ENCODE measurements around the gene SETDB1. TPM values are rescaled to one million over a fixed set of nuclear protein-coding genes. Genes with fewer than 3 reads are reported as not detected.

SETDB1 gene
- total RNA-seq, 1 donor from 2014 or later, result 79.5 TPM

DNA sequence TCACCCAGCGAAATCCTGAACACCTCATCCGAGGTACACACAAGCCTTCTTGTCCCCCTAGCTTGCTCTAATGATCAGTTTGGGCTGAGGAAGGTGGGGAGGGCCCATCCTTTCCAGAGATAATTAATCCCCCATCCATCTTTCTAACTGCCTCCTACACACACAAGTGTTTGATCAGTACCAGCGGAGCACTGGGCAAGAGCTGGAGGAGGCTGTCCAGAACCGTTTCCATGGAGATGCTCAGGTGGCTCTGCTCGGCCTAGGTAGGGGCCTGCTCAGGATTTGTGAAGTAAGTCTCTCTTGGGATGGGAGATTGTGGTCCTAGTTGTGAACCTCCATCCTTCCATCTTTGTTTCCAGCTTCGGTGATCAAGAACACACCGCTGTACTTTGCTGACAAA lies 61.8 kb downstream of the SETDB1 start:
- TF ChIP-seq EZH2 (IDR thresholded peaks at IDR 0.05) (no peak), EZH2phosphoT487 (IDR thresholded peaks at IDR 0.05) (no peak), CTCF (IDR thresholded peaks at IDR 0.05) (no peak)
- no peaks in the 10 kb centered on the region for H3K4me1 ChIP-seq
- H3K27me3 ChIP-seq, result no peaks in the 10 kb centered on the region
- H2AFZ ChIP-seq (replicated peaks), result no peak overlapping the region
- H3K4me3 ChIP-seq, result no peak overlapping the region
- H3K9ac ChIP-seq, result no peak overlapping the region
- H3K36me3 ChIP-seq, result no peaks in the 10 kb centered on the region
- Mint-ChIP-seq H3K4me3 (no peak overlapping the region), H3K36me3 (no peaks in the 10 kb centered on the region), H3K4me1 (no peaks in the 10 kb centered on the region), H3K27me3 (ENCODE audit: insufficient read depth, low read depth) (peaks cover 2% of the 10 kb centered on the region), H3K9me3 (peaks cover 2% of the 10 kb centered on the region), H3K27ac (no peak overlapping the region)
- no peaks in the 10 kb centered on the region for H3F3A ChIP-seq (ENCODE audit: low read depth)
- no peaks in the 10 kb centered on the region for H4K20me1 ChIP-seq (ENCODE audit: low read depth)
- no peak overlapping the region for H3K4me2 ChIP-seq
- no peak overlapping the region for H3K27ac ChIP-seq
- DNase-seq (ENCODE audit: low spot score), result no peak
- H3K79me2 ChIP-seq (ENCODE audit: low read depth), result no peaks in the 10 kb centered on the region
- no peaks in the 10 kb centered on the region for H3K9me3 ChIP-seq (ENCODE audit: low read depth)

GRCh38 chr1:150992626-150993025 lies 66.5 kb downstream of the SETDB1 start:
- Mint-ChIP-seq H3K4me3 (no peak overlapping the region), H3K27ac (no peak overlapping the region), H3K27me3 (ENCODE audit: insufficient read depth, low read depth) (peaks cover 2% of the 10 kb centered on the region), H3K36me3 (no peaks in the 10 kb centered on the region), H3K4me1 (peaks cover 6% of the 10 kb centered on the region), H3K9me3 (no peaks in the 10 kb centered on the region)
- H3F3A ChIP-seq (ENCODE audit: low read depth), result no peaks in the 10 kb centered on the region
- DNase-seq (ENCODE audit: low spot score), result no peak
- H3K27me3 ChIP-seq, result no peaks in the 10 kb centered on the region
- no peaks in the 10 kb centered on the region for H3K79me2 ChIP-seq (ENCODE audit: low read depth)
- H3K9ac ChIP-seq, result no peak overlapping the region
- no peaks in the 10 kb centered on the region for H3K36me3 ChIP-seq
- H3K4me3 ChIP-seq, result no peak overlapping the region
- no peak overlapping the region for H2AFZ ChIP-seq (replicated peaks)
- no peaks in the 10 kb centered on the region for H3K9me3 ChIP-seq (ENCODE audit: low read depth)
- no peak for TF ChIP-seq EZH2phosphoT487 (IDR thresholded peaks at IDR 0.05)
- TF ChIP-seq EZH2 (IDR thresholded peaks at IDR 0.05), result no peak
- TF ChIP-seq CTCF (IDR thresholded peaks at IDR 0.05), result no peak
- no peak overlapping the region for H3K4me2 ChIP-seq
- no peak overlapping the region for H3K27ac ChIP-seq
- H4K20me1 ChIP-seq (ENCODE audit: low read depth), result no peaks in the 10 kb centered on the region
- peaks cover 3% of the 10 kb centered on the region for H3K4me1 ChIP-seq

DNA sequence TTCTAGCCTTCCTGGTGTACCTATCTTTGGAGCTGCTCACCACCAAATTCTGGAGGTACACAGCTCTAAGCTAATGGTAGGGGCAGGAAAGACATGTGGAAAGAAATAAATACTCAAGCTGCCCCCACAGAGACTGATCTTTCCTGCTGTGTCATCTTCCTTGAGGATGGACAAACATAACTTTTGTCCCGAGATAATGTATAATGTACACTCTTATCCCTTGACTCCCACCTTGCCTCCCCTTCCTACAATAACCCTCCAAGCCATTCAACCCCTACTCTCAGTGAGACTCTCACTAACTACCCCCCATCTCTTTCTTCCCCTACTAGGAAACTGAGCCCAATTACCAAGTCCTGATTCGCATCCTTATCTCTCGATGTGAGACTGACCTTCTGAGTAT lies 68.1 kb downstream of the SETDB1 start:
- no peaks in the 10 kb centered on the region for H3K27me3 ChIP-seq
- H3K9me3 ChIP-seq (ENCODE audit: low read depth), result no peaks in the 10 kb centered on the region
- H3K36me3 ChIP-seq, result no peaks in the 10 kb centered on the region
- H3F3A ChIP-seq (ENCODE audit: low read depth), result no peaks in the 10 kb centered on the region
- no peak overlapping the region for H3K4me3 Mint-ChIP-seq
- H3K9me3 Mint-ChIP-seq, result no peaks in the 10 kb centered on the region
- no peaks in the 10 kb centered on the region for H3K79me2 ChIP-seq (ENCODE audit: low read depth)
- no peak overlapping the region for H3K4me3 ChIP-seq
- peaks cover 3% of the 10 kb centered on the region for H3K4me1 ChIP-seq
- H3K27me3 Mint-ChIP-seq (ENCODE audit: insufficient read depth, low read depth), result peaks cover 2% of the 10 kb centered on the region
- H3K9ac ChIP-seq, result no peak overlapping the region
- peaks cover 3% of the 10 kb centered on the region for H3K36me3 Mint-ChIP-seq
- DNase-seq (ENCODE audit: low spot score), result no peak
- no peak overlapping the region for H3K27ac ChIP-seq
- no peak overlapping the region for H3K27ac Mint-ChIP-seq
- H3K4me1 Mint-ChIP-seq, result peaks cover 6% of the 10 kb centered on the region
- H2AFZ ChIP-seq (replicated peaks), result no peak overlapping the region
- TF ChIP-seq EZH2 (IDR thresholded peaks at IDR 0.05), result no peak
- TF ChIP-seq EZH2phosphoT487 (IDR thresholded peaks at IDR 0.05), result no peak
- no peak for TF ChIP-seq CTCF (IDR thresholded peaks at IDR 0.05)
- H4K20me1 ChIP-seq (ENCODE audit: low read depth), result no peaks in the 10 kb centered on the region
- H3K4me2 ChIP-seq, result no peak overlapping the region

Measured in neural progenitor cell (in vitro differentiated cells).